ENCODE measurements around the gene PMFBP1.

Gene PMFBP1, protein sequence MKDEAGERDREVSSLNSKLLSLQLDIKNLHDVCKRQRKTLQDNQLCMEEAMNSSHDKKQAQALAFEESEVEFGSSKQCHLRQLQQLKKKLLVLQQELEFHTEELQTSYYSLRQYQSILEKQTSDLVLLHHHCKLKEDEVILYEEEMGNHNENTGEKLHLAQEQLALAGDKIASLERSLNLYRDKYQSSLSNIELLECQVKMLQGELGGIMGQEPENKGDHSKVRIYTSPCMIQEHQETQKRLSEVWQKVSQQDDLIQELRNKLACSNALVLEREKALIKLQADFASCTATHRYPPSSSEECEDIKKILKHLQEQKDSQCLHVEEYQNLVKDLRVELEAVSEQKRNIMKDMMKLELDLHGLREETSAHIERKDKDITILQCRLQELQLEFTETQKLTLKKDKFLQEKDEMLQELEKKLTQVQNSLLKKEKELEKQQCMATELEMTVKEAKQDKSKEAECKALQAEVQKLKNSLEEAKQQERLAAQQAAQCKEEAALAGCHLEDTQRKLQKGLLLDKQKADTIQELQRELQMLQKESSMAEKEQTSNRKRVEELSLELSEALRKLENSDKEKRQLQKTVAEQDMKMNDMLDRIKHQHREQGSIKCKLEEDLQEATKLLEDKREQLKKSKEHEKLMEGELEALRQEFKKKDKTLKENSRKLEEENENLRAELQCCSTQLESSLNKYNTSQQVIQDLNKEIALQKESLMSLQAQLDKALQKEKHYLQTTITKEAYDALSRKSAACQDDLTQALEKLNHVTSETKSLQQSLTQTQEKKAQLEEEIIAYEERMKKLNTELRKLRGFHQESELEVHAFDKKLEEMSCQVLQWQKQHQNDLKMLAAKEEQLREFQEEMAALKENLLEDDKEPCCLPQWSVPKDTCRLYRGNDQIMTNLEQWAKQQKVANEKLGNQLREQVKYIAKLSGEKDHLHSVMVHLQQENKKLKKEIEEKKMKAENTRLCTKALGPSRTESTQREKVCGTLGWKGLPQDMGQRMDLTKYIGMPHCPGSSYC

DNA sequence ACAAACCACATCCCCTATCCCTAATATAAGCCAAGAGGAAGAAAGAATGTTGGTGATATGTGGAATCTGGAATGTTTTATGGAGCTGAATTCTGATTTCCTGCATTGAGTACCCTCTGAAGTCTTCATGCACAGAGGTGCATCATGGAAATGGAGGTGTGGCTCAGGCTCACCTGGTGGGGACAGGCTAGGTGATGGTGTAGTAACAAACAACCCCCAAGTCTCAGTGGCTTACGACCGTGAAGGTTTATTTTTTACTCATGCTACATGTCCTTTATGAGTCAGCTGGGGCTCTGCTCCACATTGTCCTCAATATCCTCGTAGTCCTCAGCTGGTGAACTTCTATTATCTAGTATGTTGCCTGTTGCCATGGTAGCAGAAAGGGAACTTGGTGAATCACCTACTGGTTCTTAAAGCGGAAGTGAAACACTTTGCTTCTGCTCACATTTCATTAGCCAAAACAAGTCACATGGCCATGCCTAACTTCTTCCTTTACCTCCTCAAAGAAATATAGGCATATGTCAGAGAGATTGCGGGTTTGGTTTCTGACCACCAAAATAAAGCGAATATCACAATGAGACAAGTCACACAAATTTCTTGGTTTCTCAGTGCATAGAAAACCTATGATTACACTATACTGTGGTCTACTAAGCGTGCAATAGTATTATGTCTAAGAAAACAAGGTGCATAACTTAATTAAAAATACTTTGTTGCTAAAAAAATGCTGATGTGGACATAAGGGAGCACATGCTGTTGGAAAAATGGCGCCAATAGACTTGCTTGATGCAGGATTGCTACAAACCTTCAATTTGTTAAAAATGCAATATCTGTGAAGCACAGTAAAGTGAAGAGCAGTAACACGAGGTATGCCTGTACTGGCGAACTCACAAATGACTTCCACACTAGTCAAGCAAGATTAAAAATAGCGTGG, at the start of gene PMFBP1:
Gene PMFBP1 (minus strand): TSS at position 51 of the 930 bp plus-strand sequence. CDS start 947 bp downstream, outside the sequence.
- TF ChIP-seq, protein P1, sequence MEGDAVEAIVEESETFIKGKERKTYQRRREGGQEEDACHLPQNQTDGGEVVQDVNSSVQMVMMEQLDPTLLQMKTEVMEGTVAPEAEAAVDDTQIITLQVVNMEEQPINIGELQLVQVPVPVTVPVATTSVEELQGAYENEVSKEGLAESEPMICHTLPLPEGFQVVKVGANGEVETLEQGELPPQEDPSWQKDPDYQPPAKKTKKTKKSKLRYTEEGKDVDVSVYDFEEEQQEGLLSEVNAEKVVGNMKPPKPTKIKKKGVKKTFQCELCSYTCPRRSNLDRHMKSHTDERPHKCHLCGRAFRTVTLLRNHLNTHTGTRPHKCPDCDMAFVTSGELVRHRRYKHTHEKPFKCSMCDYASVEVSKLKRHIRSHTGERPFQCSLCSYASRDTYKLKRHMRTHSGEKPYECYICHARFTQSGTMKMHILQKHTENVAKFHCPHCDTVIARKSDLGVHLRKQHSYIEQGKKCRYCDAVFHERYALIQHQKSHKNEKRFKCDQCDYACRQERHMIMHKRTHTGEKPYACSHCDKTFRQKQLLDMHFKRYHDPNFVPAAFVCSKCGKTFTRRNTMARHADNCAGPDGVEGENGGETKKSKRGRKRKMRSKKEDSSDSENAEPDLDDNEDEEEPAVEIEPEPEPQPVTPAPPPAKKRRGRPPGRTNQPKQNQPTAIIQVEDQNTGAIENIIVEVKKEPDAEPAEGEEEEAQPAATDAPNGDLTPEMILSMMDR (conservative IDR thresholded peaks at IDR 0.05; ENCODE audit: low read depth, low read length), result no peak
- no peak for DNase-seq (ENCODE audit: low read depth)
- H3K4me3 ChIP-seq (ENCODE audit: low read length), result no peak within 1 kb of the TSS

DNA sequence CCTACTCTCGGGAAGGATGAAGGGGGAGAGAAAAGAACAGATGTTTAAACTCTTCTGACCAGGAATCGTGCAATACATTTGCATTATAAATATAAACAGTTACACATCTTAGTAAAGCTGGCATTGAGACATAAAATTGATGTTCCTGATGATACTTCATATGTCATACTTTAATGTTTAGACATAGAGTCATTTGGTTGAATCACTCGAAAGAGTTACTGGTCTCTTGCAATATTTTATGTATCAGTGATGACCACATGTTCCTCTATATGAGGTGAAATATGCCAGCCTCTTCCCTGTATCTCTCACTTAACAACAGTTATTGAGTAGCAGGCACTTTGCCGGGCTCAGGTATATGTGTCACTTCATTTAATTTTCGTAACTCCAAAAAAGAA, 49.7 kb upstream of the PMFBP1 start:
- DNase-seq (ENCODE audit: low read depth), result no peak
- no peak overlapping the region for H3K4me3 ChIP-seq (ENCODE audit: low read length)
- TF ChIP-seq, protein P1 (conservative IDR thresholded peaks at IDR 0.05; ENCODE audit: low read depth, low read length), result no peak

DNA sequence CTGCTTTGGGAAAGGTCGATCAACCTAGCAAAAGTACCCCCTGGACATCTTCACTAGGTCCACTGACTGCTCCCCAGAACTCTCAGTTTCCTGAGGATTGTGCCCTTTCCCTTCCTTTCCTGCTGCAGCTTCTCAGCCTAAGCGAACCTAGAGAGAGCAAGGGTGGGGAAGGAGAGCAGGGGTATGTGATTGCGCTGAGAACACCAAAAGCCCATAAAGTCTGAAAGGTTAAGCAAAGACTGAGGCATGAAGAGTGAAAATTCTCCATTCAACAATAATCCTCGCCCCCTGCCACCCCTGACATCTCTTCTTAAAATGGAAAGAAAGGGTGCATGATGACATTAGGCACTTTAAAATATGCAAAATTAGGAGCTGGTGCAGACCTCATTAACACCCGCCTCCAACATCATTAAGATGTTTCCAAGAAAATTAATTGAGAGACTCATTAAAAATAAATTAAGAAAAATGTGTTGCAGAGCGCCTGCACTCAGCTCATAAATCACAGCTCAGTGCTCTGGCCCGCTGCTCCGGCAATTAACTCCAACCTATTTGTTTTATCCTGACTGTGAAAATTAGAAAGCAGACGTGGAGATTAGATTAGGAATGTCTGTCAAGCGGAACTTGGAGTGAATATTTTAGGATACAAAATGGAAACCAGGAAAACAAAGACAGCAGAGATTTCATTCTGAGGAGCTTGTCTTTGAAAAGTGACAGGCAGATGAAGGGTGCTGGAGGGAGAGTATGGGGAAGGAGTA, 49.1 kb upstream of the PMFBP1 start:
- TF ChIP-seq, protein P1 (conservative IDR thresholded peaks at IDR 0.05; ENCODE audit: low read depth, low read length), result no peak
- H3K4me3 ChIP-seq (ENCODE audit: low read length), result no peak overlapping the region
- no peak for DNase-seq (ENCODE audit: low read depth)

DNA sequence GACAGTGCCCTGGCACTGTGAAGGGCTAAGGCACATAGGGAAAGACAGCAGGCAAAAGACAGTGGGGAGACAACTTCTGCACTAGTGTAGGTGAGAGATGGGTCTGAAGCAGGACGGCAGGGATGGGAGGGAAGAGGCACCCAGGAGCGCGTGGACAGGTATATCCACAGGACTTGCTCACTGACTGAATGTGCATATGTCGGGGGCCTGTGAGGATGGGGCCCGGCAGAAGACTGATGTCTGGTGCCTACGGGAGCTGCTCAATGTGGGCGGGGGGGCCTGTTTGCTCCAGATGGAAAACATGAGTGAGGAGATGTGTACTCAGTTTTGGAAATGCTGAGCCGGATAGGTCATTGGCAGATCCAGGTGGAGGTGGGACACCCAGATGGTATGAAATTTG, 47.3 kb upstream of the PMFBP1 start:
- TF ChIP-seq, protein P1 (conservative IDR thresholded peaks at IDR 0.05; ENCODE audit: low read depth, low read length), result no peak
- DNase-seq (ENCODE audit: low read depth), result no peak
- no peak overlapping the region for H3K4me3 ChIP-seq (ENCODE audit: low read length)

DNA sequence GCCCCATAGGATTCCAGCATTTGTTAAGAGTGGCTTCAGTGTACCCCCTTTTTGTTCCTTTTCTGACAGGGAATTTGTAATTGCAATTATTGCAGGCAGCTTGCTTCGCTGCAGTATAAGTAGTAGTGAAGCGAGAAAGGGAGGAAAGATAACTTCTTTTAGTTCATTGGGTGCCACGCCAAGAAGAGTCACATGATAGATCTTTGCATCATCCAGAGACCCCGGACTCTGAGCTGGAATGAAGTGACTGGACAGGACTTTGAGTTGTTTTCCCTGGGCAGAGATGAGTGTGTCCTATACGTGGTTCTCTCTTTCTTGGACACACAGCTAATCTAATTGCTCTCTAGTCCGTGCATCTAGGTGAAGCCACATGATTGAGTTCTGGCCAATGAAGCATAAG, 44.8 kb upstream of the PMFBP1 start:
- no peak overlapping the region for H3K4me3 ChIP-seq (ENCODE audit: low read length)
- TF ChIP-seq, protein P1 (conservative IDR thresholded peaks at IDR 0.05; ENCODE audit: low read depth, low read length), result no peak
- DNase-seq (ENCODE audit: low read depth), result no peak

DNA sequence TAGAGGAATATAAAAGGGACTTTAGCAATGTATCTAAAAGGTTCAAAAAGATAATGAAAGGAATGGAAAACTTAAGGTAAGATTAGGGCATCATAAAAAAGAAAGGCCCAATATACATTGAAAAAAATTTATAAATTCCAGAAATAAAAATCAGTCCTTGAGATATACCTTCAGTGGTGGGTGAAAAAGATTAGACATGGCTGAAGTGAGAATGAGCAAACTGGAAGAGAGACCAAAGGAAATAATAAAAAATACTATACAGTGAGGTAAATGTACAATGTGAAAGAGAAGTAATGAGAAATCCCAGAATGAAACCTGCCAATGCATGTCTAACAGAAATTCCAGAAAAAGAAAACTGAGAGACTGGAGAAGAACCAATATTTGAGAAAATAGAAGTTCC, 42.9 kb upstream of the PMFBP1 start:
- no peak for DNase-seq (ENCODE audit: low read depth)
- TF ChIP-seq, protein P1 (conservative IDR thresholded peaks at IDR 0.05; ENCODE audit: low read depth, low read length), result no peak

More for the DNA sequence above, 42.9 kb upstream of the PMFBP1 start:
- H3K4me3 ChIP-seq (ENCODE audit: low read length), result no peak overlapping the region

All from retinal pigment epithelial cell (primary cell).